Measurements from ENCODE around the gene ELOVL4.

The ELOVL4 gene

GRCh38 chr6:79981652-79982051 is 34.3 kb upstream of the ELOVL4 start:
- no peak for DNase-seq (ENCODE audit: low read depth, low spot score)
- no peak overlapping the region for H3K4me3 ChIP-seq (ENCODE audit: low read depth, low read length)
- in situ Hi-C loops (cut with HindIII; ENCODE audit: low sequenced_read_pairs): no loop called here
- TF ChIP-seq CTCF (IDR thresholded peaks at IDR 0.05; ENCODE audit: low read depth, low read length): no peak

GRCh38 chr6:79971193-79971592 is 23.8 kb upstream of the ELOVL4 start:
- in situ Hi-C loops (cut with HindIII; ENCODE audit: low sequenced_read_pairs): no loop called here
- DNase-seq (ENCODE audit: low read depth, low spot score): no peak
- no peak for TF ChIP-seq CTCF (IDR thresholded peaks at IDR 0.05; ENCODE audit: low read depth, low read length)
- no peak overlapping the region for H3K4me3 ChIP-seq (ENCODE audit: low read depth, low read length)

- H3K4me3 ChIP-seq (ENCODE audit: low read depth, low read length): no peak overlapping the region
- no peak for DNase-seq (ENCODE audit: low read depth, low spot score)
- in situ Hi-C loops (cut with HindIII; ENCODE audit: low sequenced_read_pairs): no loop called here
- no peak for TF ChIP-seq CTCF (IDR thresholded peaks at IDR 0.05; ENCODE audit: low read depth, low read length)
Measured at GRCh38 chr6:79969784-79970183, 22.4 kb upstream of the ELOVL4 start.

GRCh38 chr6:79967178-79967577 is 19.8 kb upstream of the ELOVL4 start:
- DNase-seq (ENCODE audit: low read depth, low spot score): no peak
- H3K4me3 ChIP-seq (ENCODE audit: low read depth, low read length): no peak overlapping the region
- no peak for TF ChIP-seq CTCF (IDR thresholded peaks at IDR 0.05; ENCODE audit: low read depth, low read length)
- in situ Hi-C loops (cut with HindIII; ENCODE audit: low sequenced_read_pairs): no loop called here

GRCh38 chr6:79964607-79965081 is 17.3 kb upstream of the ELOVL4 start:
- no peak for DNase-seq (ENCODE audit: low read depth, low spot score)
- TF ChIP-seq CTCF (IDR thresholded peaks at IDR 0.05; ENCODE audit: low read depth, low read length): no peak
- H3K4me3 ChIP-seq (ENCODE audit: low read depth, low read length): no peak overlapping the region
- in situ Hi-C loops (cut with HindIII; ENCODE audit: low sequenced_read_pairs): no loop called here

- DNase-seq (ENCODE audit: low read depth, low spot score): no peak
- H3K4me3 ChIP-seq (ENCODE audit: low read depth, low read length): no peak overlapping the region
- in situ Hi-C loops (cut with HindIII; ENCODE audit: low sequenced_read_pairs): no loop called here
- no peak for TF ChIP-seq CTCF (IDR thresholded peaks at IDR 0.05; ENCODE audit: low read depth, low read length)
Measured at GRCh38 chr6:79954849-79955248, 7.5 kb upstream of the ELOVL4 start.

GRCh38 chr6:79949233-79949632 is 1.9 kb upstream of the ELOVL4 start:
- peak; percentile 76 for DNase-seq (ENCODE audit: low read depth, low spot score)

More at GRCh38 chr6:79949233-79949632, 1.9 kb upstream of the ELOVL4 start:
- in situ Hi-C loops (cut with HindIII; ENCODE audit: low sequenced_read_pairs): no loop called here
- TF ChIP-seq CTCF (IDR thresholded peaks at IDR 0.05; ENCODE audit: low read depth, low read length): peak; percentile 53
- H3K4me3 ChIP-seq (ENCODE audit: low read depth, low read length): no peak overlapping the region
